ENCODE data around the gene AQR. TPM values are rescaled to one million over a fixed set of nuclear protein-coding genes. Genes with fewer than 3 reads are reported as not detected.

AQR gene
- total RNA-seq, 1 experiment from 2014 or later = 41.4 TPM

DNA sequence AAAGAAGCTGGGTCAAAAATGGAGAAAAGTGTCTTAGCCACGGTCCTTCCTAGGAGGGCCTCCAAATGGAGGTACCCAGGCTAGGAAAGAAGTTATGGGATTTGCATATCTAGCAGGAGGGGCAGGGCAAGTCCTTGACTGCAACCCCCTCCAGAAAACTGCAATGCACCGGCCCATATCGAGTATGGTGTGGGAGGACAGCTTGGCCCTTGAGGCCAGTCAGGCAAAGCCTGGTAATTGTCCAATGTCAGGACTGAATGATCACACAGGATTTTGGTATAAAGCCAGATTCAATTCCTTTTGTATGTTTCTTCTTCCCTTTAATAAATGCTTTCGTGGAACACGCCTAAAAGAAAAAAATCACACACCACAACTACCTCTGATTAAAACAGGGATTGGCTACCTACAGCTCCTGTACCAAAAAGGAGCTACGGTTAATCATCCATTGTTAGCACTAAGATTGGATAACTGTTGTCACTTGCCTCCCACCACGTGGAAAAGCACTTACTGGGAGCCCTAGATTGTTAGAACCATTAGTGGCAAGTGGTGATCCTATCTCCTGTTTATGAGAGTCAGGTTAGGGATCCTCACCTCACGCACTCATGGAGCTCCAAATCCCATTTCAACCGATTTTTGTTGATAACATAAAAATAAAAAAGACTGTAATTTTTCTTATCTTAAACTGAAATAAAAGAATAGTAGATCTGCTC lies 17.4 kb upstream of the AQR start:
- POLR2A ChIA-PET = interaction anchor here (0.6 to 1.0 kb wide), 2 partner anchors 17 to 275 kb away, joined by 3 read pairs; partner anchors contain the start of gene AQR
- DNase-seq (ENCODE audit: low read depth, low spot score) = no peak
- Histone ChIP-seq H3K4me3 (ENCODE audit: low read depth in 2 of 2, low read length in 2 of 2) (peak overlapping the region; percentile 89 to 99), H3K36me3 (ENCODE audit: control insufficient read depth, insufficient read depth, low read length) (peaks cover 12% of the 10 kb centered on the region), H3K27ac (ENCODE audit: low read length) (peak overlapping the region; percentile 96), H3K4me1 (ENCODE audit: control insufficient read depth, insufficient read depth, low read length) (peaks cover 22% of the 10 kb centered on the region), H3K9me3 (ENCODE audit: control insufficient read depth, insufficient read depth, low read depth, low read length) (no peaks in the 10 kb centered on the region), H3K27me3 (ENCODE audit: control insufficient read depth, insufficient read depth, low read length) (no peaks in the 10 kb centered on the region)
- ATAC-seq = no peak
- intact Hi-C loops (cut with micrococcal nuclease; ENCODE audit: unreplicated experiment) (no loop called here), in situ Hi-C loops (cut with HindIII; ENCODE audit: low pct_unique_long_range_greater_than_20kb, low sequenced_read_pairs) (no loop called here)
- TSS peak; percentile 68 for BruUV-seq (replicated peaks)
- TF ChIP-seq TCF7L2 (IDR thresholded peaks at IDR 0.05; ENCODE audit: low read depth, low read length) (no peak), REST (IDR thresholded peaks at IDR 0.05; ENCODE audit: insufficient read depth in 1 of 2, low read depth in 2 of 2, low read length in 1 of 2) (no peak), SIN3A (IDR thresholded peaks at IDR 0.05; ENCODE audit: borderline replicate concordance, insufficient read depth, low read depth, low read length) (no peak), POLR2AphosphoS5 (IDR thresholded peaks at IDR 0.05; ENCODE audit: low read depth, low read length) (no peak)
- TF ChIP-seq, protein P1, sequence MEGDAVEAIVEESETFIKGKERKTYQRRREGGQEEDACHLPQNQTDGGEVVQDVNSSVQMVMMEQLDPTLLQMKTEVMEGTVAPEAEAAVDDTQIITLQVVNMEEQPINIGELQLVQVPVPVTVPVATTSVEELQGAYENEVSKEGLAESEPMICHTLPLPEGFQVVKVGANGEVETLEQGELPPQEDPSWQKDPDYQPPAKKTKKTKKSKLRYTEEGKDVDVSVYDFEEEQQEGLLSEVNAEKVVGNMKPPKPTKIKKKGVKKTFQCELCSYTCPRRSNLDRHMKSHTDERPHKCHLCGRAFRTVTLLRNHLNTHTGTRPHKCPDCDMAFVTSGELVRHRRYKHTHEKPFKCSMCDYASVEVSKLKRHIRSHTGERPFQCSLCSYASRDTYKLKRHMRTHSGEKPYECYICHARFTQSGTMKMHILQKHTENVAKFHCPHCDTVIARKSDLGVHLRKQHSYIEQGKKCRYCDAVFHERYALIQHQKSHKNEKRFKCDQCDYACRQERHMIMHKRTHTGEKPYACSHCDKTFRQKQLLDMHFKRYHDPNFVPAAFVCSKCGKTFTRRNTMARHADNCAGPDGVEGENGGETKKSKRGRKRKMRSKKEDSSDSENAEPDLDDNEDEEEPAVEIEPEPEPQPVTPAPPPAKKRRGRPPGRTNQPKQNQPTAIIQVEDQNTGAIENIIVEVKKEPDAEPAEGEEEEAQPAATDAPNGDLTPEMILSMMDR (IDR thresholded peaks at IDR 0.05) = no peak
- CTCF ChIA-PET = no interaction called here

GRCh38 chr15:34986326-34986725 lies 16.8 kb upstream of the AQR start:
- H3K4me3 ChIP-seq (ENCODE audit: low read depth in 2 of 2, low read length in 2 of 2) = peak overlapping the region; percentile 89 to 99
- POLR2A ChIA-PET = interaction anchor here (1.0 kb wide), 1 partner anchor 17 kb away, joined by 3 read pairs; the partner anchor contains the start of gene AQR
- H3K36me3 ChIP-seq (ENCODE audit: control insufficient read depth, insufficient read depth, low read length) = peaks cover 12% of the 10 kb centered on the region
- TF ChIP-seq REST (IDR thresholded peaks at IDR 0.05; ENCODE audit: insufficient read depth in 1 of 2, low read depth in 2 of 2, low read length in 1 of 2) (no peak), SIN3A (IDR thresholded peaks at IDR 0.05; ENCODE audit: borderline replicate concordance, insufficient read depth, low read depth, low read length) (no peak), POLR2AphosphoS5 (IDR thresholded peaks at IDR 0.05; ENCODE audit: low read depth, low read length) (no peak), TCF7L2 (IDR thresholded peaks at IDR 0.05; ENCODE audit: low read depth, low read length) (no peak)
- TF ChIP-seq, protein P1 (IDR thresholded peaks at IDR 0.05) = no peak
- ATAC-seq (no peak), DNase-seq (ENCODE audit: low read depth, low spot score) (no peak)
- H3K27me3 ChIP-seq (ENCODE audit: control insufficient read depth, insufficient read depth, low read length) = no peaks in the 10 kb centered on the region
- H3K27ac ChIP-seq (ENCODE audit: low read length) = peak overlapping the region; percentile 96; the same call in 1 of the 2 replicates
- intact Hi-C loops (cut with micrococcal nuclease; ENCODE audit: unreplicated experiment) (no loop called here), in situ Hi-C loops (cut with HindIII; ENCODE audit: low pct_unique_long_range_greater_than_20kb, low sequenced_read_pairs) (no loop called here)
- CTCF ChIA-PET = no interaction called here
- H3K9me3 ChIP-seq (ENCODE audit: control insufficient read depth, insufficient read depth, low read depth, low read length) = no peaks in the 10 kb centered on the region
- no TSS peak for BruUV-seq (replicated peaks)
- H3K4me1 ChIP-seq (ENCODE audit: control insufficient read depth, insufficient read depth, low read length) = peaks cover 22% of the 10 kb centered on the region
